K562 (cell line): ENCODE measurements around the gene DNM1. TPM values are rescaled to one million over a fixed set of nuclear protein-coding genes. Genes with fewer than 3 reads are reported as not detected.

ENCODE experiments used
- DIDO1 ChIP-seq: fragments of 450-650 bp; IDR thresholded peaks from 2 replicates; pipeline ENCODE4 v1.6.1; 2016; ENCODE audit warnings: low read depth, missing biosample characterization, missing genetic modification characterization
- ELF4 ChIP-seq: fragments of 450-650 bp; formaldehyde crosslinking; IDR thresholded peaks from 2 replicates; pipeline ENCODE4 v1.4.0; 2022; ENCODE audit warnings: missing genetic modification characterization
- ETV1 ChIP-seq: fragments of 450-650 bp; conservative IDR thresholded peaks from 2 replicates; pipeline ENCODE4 v1.6.1; 2016; ENCODE audit warnings: missing genetic modification characterization, control low read depth, low read depth, missing compliant biosample characterization
- GABPB1 ChIP-seq: sonication (generic); formaldehyde crosslinking; IDR thresholded peaks from 2 replicates; pipeline ENCODE4 v1.8.0; 2022; ENCODE audit warnings: mild to moderate bottlenecking, missing genetic modification reagents
- KLF6 ChIP-seq: fragments of 250-450 bp; sonication (Bioruptor Pico); IDR thresholded peaks from 2 replicates; pipeline ENCODE4 v1.4.0; 2020; ENCODE audit warnings: mild to moderate bottlenecking, moderate library complexity, borderline replicate concordance
- NR2C2 ChIP-seq, 2 experiments: fragments of 200-800 bp in 1 of 2; sonication (Bioruptor generic) in 1 of 2; sonication (generic) in 1 of 2; formaldehyde crosslinking in 1 of 2; IDR thresholded peaks; 2 replicates each; pipeline versions ENCODE4 v1.6.1 to v1.8.0; 2016 to 2022; ENCODE audit warnings: mild to moderate bottlenecking in 1 of 2, missing compliant biosample characterization in 1 of 2, missing genetic modification characterization in 1 of 2, missing genetic modification reagents in 1 of 2
- PHB2 ChIP-seq: fragments of 450-650 bp; IDR thresholded peaks from 2 replicates; pipeline ENCODE4 v1.6.1; 2017; ENCODE audit warnings: low read depth
- POLR3A ChIP-seq: IDR thresholded peaks from 2 replicates; pipeline ENCODE4 v1.6.1; 2011; ENCODE audit warnings: borderline replicate concordance, mild to moderate bottlenecking, moderate library complexity; ENCODE audit not compliant: insufficient read length, insufficient read depth; ENCODE audit errors: extremely low read depth
- PTBP1 ChIP-seq: fragments of 200-400 bp; formaldehyde crosslinking; IDR thresholded peaks from 2 replicates; pipeline ENCODE4 v1.6.1; 2017; ENCODE audit warnings: low read depth, low read length
- SRSF9 ChIP-seq: fragments of 200-400 bp; formaldehyde crosslinking; IDR thresholded peaks from 2 replicates; pipeline ENCODE4 v1.6.1; 2017; ENCODE audit warnings: low read depth, low read length, borderline replicate concordance
- U2AF1 ChIP-seq: fragments of 200-400 bp; formaldehyde crosslinking; optimal IDR thresholded peaks from 2 replicates; pipeline ENCODE3; 2017; ENCODE audit warnings: mild to moderate bottlenecking, low read depth, low read length, moderate library complexity
- polyA plus RNA-seq, 8 experiments: library from polyadenylated mRNA; depleted of rRNA in 4 of 8; stranded (reverse) in 5 of 8; unstranded in 3 of 8; fragments of >200 nt; fragmentation: Nextera tagmentation in 2 of 8; fragmentation: Illumina TruSeq in 1 of 8; extraction: Ambion mirVana in 2 of 8; extraction: Trizol in 1 of 8; gene quantifications; 2 replicates each; pipeline versions ENCODE4 v1.2.1 to v1.2.3, GENCODE V29; 2011 to 2014; ENCODE audit warnings: inconsistent platforms in 1 of 8, missing spikeins in 1 of 8
- total RNA-seq, 7 experiments: library from RNA; depleted of rRNA in 6 of 7; stranded (reverse); fragments of >200 nt in 6 of 7; fragmentation: Illumina TruSeq in 2 of 7; extraction: Trizol in 2 of 7; gene quantifications; 2 replicates each; pipeline versions ENCODE4 v1.2.1 to v1.2.3, GENCODE V29; 2011 to 2021; ENCODE audit warnings: low replicate concordance in 1 of 7
- TF ChIP-seq, protein P1 (sequence below): fragments of 450-650 bp; IDR thresholded peaks from 2 replicates; pipeline ENCODE4 v1.6.1; 2018; ENCODE audit not compliant: partially characterized antibody
- TF ChIP-seq, protein P2 (sequence below), 2 experiments: fragments of 250-450 bp in 1 of 2; fragments of 450-650 bp in 1 of 2; sonication (Bioruptor Pico) in 1 of 2; IDR thresholded peaks; 2 replicates each; pipeline versions ENCODE4 v1.6.1 to v1.8.0; 2016 to 2021; ENCODE audit warnings: mild to moderate bottlenecking in 2 of 2, moderate library complexity in 2 of 2, missing compliant biosample characterization in 1 of 2, missing genetic modification characterization in 1 of 2
- TF ChIP-seq, protein P3 (sequence below): fragments of 450-650 bp; IDR thresholded peaks from 2 replicates; pipeline ENCODE4 v1.6.1; 2016; ENCODE audit warnings: borderline replicate concordance
- TF ChIP-seq, protein P4 (sequence below): fragments of 250-450 bp; sonication (Bioruptor Pico); IDR thresholded peaks from 2 replicates; pipeline ENCODE4 v1.8.0; 2021; ENCODE audit warnings: mild to moderate bottlenecking, moderate library complexity
- TF ChIP-seq, protein P5 (sequence below): sonication (generic); formaldehyde crosslinking; IDR thresholded peaks from 2 replicates; pipeline ENCODE4 v1.8.1; 2023; ENCODE audit warnings: mild to moderate bottlenecking, missing genetic modification reagents, moderate library complexity

Gene DNM1
- total and polyA plus RNA-seq, 9 of the 15 experiments (the other 6 are each of a cell fraction or from before 2014, with no cell fraction given) = 0.39 to 23.1 (median 9.1) TPM

DNA sequence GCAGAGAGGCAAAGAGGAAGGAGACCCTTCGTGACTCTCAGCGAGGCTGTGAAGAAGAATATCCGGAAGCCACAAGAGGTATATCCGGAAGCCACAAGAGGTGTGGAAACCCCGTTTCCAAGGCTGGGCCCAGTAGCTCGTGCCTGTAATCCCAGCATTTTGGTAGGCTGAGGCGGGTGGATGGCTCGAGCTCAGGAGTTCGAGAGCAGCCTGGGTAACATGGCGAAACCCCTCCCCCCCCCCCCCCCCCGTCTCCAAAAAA is 43.7 kb upstream of the DNM1 start (continued):
- TF ChIP-seq, protein P1, sequence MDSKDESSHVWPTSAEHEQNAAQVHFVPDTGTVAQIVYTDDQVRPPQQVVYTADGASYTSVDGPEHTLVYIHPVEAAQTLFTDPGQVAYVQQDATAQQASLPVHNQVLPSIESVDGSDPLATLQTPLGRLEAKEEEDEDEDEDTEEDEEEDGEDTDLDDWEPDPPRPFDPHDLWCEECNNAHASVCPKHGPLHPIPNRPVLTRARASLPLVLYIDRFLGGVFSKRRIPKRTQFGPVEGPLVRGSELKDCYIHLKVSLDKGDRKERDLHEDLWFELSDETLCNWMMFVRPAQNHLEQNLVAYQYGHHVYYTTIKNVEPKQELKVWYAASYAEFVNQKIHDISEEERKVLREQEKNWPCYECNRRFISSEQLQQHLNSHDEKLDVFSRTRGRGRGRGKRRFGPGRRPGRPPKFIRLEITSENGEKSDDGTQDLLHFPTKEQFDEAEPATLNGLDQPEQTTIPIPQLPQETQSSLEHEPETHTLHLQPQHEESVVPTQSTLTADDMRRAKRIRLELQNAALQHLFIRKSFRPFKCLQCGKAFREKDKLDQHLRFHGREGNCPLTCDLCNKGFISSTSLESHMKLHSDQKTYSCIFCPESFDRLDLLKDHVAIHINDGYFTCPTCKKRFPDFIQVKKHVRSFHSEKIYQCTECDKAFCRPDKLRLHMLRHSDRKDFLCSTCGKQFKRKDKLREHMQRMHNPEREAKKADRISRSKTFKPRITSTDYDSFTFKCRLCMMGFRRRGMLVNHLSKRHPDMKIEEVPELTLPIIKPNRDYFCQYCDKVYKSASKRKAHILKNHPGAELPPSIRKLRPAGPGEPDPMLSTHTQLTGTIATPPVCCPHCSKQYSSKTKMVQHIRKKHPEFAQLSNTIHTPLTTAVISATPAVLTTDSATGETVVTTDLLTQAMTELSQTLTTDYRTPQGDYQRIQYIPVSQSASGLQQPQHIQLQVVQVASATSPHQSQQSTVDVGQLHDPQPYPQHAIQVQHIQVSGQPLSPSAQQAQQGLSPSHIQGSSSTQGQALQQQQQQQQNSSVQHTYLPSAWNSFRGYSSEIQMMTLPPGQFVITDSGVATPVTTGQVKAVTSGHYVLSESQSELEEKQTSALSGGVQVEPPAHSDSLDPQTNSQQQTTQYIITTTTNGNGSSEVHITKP = no peak
- TF ChIP-seq, protein P2, sequence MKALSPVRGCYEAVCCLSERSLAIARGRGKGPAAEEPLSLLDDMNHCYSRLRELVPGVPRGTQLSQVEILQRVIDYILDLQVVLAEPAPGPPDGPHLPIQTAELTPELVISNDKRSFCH (CRISPR knock-in tag; IDR thresholded peaks at IDR 0.05) = no peak
- TF ChIP-seq, protein P2 (tag; IDR thresholded peaks at IDR 0.05) = peak; percentile 91; the same call in 1 of the 2 replicates
- TF ChIP-seq, protein P3, sequence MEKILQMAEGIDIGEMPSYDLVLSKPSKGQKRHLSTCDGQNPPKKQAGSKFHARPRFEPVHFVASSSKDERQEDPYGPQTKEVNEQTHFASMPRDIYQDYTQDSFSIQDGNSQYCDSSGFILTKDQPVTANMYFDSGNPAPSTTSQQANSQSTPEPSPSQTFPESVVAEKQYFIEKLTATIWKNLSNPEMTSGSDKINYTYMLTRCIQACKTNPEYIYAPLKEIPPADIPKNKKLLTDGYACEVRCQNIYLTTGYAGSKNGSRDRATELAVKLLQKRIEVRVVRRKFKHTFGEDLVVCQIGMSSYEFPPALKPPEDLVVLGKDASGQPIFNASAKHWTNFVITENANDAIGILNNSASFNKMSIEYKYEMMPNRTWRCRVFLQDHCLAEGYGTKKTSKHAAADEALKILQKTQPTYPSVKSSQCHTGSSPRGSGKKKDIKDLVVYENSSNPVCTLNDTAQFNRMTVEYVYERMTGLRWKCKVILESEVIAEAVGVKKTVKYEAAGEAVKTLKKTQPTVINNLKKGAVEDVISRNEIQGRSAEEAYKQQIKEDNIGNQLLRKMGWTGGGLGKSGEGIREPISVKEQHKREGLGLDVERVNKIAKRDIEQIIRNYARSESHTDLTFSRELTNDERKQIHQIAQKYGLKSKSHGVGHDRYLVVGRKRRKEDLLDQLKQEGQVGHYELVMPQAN = no peak
- TF ChIP-seq PHB2 (no peak), GABPB1 (no peak), NR2C2 (CRISPR knock-in tag; IDR thresholded peaks at IDR 0.05) (no peak), NR2C2 (tag; IDR thresholded peaks at IDR 0.05) (no peak), POLR3A (no peak), ELF4 (CRISPR knock-in tag) (0 out of 2 replicates have a peak, but pooled peaks have one; percentile 8), U2AF1 (no peak), SRSF9 (no peak), DIDO1 (tag) (0 out of 2 replicates have a peak, but pooled peaks have one; percentile 72), ETV1 (tag) (peak; percentile 86), PTBP1 (peak; percentile 61; the same call in 1 of the 2 replicates), KLF6 (CRISPR knock-in tag) (no peak)
- TF ChIP-seq, protein P4, sequence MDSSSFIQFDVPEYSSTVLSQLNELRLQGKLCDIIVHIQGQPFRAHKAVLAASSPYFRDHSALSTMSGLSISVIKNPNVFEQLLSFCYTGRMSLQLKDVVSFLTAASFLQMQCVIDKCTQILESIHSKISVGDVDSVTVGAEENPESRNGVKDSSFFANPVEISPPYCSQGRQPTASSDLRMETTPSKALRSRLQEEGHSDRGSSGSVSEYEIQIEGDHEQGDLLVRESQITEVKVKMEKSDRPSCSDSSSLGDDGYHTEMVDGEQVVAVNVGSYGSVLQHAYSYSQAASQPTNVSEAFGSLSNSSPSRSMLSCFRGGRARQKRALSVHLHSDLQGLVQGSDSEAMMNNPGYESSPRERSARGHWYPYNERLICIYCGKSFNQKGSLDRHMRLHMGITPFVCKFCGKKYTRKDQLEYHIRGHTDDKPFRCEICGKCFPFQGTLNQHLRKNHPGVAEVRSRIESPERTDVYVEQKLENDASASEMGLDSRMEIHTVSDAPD (CRISPR knock-in tag) = no peak
- TF ChIP-seq, protein P5, sequence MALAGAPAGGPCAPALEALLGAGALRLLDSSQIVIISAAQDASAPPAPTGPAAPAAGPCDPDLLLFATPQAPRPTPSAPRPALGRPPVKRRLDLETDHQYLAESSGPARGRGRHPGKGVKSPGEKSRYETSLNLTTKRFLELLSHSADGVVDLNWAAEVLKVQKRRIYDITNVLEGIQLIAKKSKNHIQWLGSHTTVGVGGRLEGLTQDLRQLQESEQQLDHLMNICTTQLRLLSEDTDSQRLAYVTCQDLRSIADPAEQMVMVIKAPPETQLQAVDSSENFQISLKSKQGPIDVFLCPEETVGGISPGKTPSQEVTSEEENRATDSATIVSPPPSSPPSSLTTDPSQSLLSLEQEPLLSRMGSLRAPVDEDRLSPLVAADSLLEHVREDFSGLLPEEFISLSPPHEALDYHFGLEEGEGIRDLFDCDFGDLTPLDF (CRISPR knock-in tag) = peak; percentile 73
